Thyroid gland (tissue), 4 donors: ENCODE data around the gene VAMP2. TPM values are rescaled to one million over a fixed set of nuclear protein-coding genes. Genes with fewer than 3 reads are reported as not detected.
A peak's percentile ranks its signal among the peaks of the same experiment; 100 is the strongest.

Experiments
- DNase-seq, 2 donors: peaks; one replicate each; pipeline ENCODE4 v3.0.0-alpha.2; 2019
- H3K27ac ChIP-seq, 3 donors: fragments of 200-600 bp; sonication (generic); 1 replicate in 2 of 3; 2 replicates in 1 of 3; pipeline ENCODE4 v1.5.1; 2016 to 2019; ENCODE audit warnings: mild to moderate bottlenecking in 1 of 3, moderate library complexity in 1 of 3
- H3K27me3 ChIP-seq: fragments of 200-600 bp; sonication (generic); one replicate; pipeline ENCODE4 v1.5.1; 2019
- H3K36me3 ChIP-seq, 2 donors: fragments of 200-600 bp; sonication (generic); one replicate each; pipeline ENCODE4 v1.5.1; 2016 to 2019
- H3K4me1 ChIP-seq, 2 donors: fragments of 200-600 bp; sonication (generic); one replicate each; pipeline ENCODE4 v1.5.1; 2017 to 2019
- H3K4me3 ChIP-seq, 3 donors: fragments of 200-600 bp; sonication (generic); replicated peaks in 1 of 3; 1 replicate in 2 of 3; 2 replicates in 1 of 3; pipeline ENCODE4 v1.5.1; 2016; ENCODE audit warnings: mild to moderate bottlenecking in 1 of 3
- H3K9me3 ChIP-seq: fragments of 200-600 bp; sonication (generic); one replicate; pipeline ENCODE4 v1.5.1; 2017
- POLR2A ChIP-seq, 2 donors: fragments of 450-650 bp; IDR thresholded peaks; one replicate each; pipeline ENCODE4 v1.6.1; 2017; ENCODE audit warnings: antibody characterized with exemption in 2 of 2, mild to moderate bottlenecking in 2 of 2, moderate library complexity in 1 of 2
- WGBS, 2 donors: methylation state at CpG; one replicate each; pipeline ENCODE4 v1.1.5; 2017; 5-methylcytosine and 5-hydroxymethylcytosine counted together
- intact Hi-C: fragments of 100-400 bp; cut with DNase I; formaldehyde crosslinking; loops from one replicate; pipeline ENCODE4 v1.15.1; 2023
- total RNA-seq, 4 donors: library from RNA; depleted of rRNA; stranded (reverse); fragments of >200 nt; gene quantifications; one replicate each; pipeline ENCODE4 v1.2.3, GENCODE V29; 2016
- TF ChIP-seq, protein P1 (sequence below), 6 experiments: fragments of 200-600 bp in 3 of 6; fragments of 450-650 bp in 3 of 6; sonication (generic) in 3 of 6; IDR thresholded peaks; one replicate each; pipeline ENCODE4 v1.5.1; 2016 to 2019; ENCODE audit warnings: antibody characterized with exemption in 6 of 6, mild to moderate bottlenecking in 2 of 6, inconsistent platforms in 1 of 6, moderate library complexity in 1 of 6

Gene VAMP2
- total RNA-seq, 4 donors from 2014 or later: 30.6 to 35.2 (median 33.4) TPM

DNA sequence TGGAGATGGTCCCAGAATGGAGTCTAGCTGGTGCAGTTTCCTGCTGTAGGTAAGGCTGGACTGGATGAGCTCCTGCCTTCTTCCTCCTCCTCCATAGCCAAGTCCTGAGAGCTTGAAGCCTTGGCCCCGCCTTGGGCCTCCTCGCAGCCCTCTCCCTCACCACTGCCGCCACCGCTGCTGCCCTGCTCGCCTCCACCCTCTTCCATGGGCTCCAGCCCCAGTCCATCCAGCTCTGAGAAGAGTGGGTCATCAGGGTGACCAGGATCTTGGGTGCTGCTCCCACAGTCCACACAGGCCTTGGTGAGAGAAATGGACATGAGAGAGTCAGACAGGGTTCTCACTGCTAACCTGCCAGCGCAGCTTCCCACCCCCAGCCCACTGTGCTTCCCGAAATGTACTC, 21.7 kb downstream of the VAMP2 start:
- no peaks in the 10 kb centered on the region for H3K9me3 ChIP-seq
- H3K36me3 ChIP-seq: peaks cover 66 to 70% of the 10 kb centered on the region in 2 donors
- intact Hi-C loops: loop anchor here (10.0 kb wide), 1 partner anchor 296 kb away; no protein-coding TSS in a partner anchor
- peak in 1 of 2 donors; percentile 4 for TF ChIP-seq POLR2A (IDR thresholded peaks at IDR 0.05)
- TF ChIP-seq, protein P1, sequence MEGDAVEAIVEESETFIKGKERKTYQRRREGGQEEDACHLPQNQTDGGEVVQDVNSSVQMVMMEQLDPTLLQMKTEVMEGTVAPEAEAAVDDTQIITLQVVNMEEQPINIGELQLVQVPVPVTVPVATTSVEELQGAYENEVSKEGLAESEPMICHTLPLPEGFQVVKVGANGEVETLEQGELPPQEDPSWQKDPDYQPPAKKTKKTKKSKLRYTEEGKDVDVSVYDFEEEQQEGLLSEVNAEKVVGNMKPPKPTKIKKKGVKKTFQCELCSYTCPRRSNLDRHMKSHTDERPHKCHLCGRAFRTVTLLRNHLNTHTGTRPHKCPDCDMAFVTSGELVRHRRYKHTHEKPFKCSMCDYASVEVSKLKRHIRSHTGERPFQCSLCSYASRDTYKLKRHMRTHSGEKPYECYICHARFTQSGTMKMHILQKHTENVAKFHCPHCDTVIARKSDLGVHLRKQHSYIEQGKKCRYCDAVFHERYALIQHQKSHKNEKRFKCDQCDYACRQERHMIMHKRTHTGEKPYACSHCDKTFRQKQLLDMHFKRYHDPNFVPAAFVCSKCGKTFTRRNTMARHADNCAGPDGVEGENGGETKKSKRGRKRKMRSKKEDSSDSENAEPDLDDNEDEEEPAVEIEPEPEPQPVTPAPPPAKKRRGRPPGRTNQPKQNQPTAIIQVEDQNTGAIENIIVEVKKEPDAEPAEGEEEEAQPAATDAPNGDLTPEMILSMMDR (IDR thresholded peaks at IDR 0.05): no peak
- H3K4me3 ChIP-seq: no peak overlapping the region
- H3K27me3 ChIP-seq: no peaks in the 10 kb centered on the region
- no peak for DNase-seq
- peaks cover 19 to 35% of the 10 kb centered on the region in 2 donors for H3K4me1 ChIP-seq
- peak overlapping the region in 2 of 3 donors; percentile 31 to 93 for H3K27ac ChIP-seq
- WGBS, 2 donors: 91 to 94% methylated on average over 7 of the region's 7 CpGs

DNA sequence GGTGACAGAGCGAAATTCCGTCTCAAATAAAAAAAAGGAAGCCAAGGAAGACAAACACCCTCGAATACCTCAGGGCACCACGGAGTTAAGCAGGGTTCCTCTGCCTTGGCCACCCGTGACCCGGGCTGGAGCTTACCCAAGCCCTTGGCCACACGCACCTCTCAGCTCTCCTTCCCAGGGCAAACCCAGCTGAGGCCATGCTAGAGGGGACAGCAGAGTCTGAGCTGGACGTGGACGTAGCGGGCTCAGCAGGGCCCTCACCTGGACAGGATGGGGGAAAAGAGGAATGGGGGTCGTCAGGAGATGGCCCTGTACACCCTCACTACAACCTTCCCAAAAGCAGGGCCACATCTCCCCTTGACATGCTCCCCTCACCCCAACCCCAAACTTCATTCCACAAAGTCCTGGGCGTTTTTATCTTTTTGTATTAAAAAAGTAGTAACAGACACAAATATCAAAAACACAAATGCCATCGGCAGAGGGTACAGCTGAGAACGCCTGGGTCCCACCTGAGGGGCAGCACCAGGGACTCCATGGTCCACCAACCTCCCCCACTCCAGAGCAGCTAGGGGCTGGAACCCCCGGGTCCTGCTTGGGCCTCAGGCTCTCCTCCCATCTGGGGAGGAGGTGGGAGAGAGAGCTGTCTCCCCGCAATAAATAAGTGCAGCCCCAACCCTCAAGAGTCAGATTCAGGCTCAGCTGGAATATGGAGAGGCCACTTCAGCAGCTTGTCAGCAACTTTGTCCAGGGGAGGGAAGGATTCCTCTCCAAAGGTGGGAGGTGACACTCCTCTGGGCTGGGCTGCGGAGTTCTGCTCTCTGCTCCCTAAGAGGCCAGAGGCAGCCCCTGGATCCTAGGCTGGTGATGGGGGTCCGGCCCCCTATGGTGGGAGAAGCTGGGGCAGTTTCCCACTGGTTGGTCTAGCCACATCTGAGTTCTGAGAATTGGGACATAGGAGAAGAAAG, 22.4 kb downstream of the VAMP2 start:
- intact Hi-C loops: loop anchor here (10.0 kb wide), 1 partner anchor 296 kb away; no protein-coding TSS in a partner anchor
- Histone ChIP-seq H3K4me1 (peaks cover 19 to 35% of the 10 kb centered on the region in 2 donors), H3K9me3 (no peaks in the 10 kb centered on the region), H3K36me3 (peaks cover 59 to 63% of the 10 kb centered on the region in 2 donors), H3K27me3 (no peaks in the 10 kb centered on the region), H3K4me3 (no peak overlapping the region), H3K27ac (peak overlapping the region in 2 of 3 donors; percentile 50 to 93)
- 68 to 74% methylated on average over 18 of the region's 18 CpGs for WGBS, 2 donors
- DNase-seq: peak; percentile 55 to 60
- TF ChIP-seq, protein P1 (IDR thresholded peaks at IDR 0.05): no peak
- no peak for TF ChIP-seq POLR2A (IDR thresholded peaks at IDR 0.05)

DNA sequence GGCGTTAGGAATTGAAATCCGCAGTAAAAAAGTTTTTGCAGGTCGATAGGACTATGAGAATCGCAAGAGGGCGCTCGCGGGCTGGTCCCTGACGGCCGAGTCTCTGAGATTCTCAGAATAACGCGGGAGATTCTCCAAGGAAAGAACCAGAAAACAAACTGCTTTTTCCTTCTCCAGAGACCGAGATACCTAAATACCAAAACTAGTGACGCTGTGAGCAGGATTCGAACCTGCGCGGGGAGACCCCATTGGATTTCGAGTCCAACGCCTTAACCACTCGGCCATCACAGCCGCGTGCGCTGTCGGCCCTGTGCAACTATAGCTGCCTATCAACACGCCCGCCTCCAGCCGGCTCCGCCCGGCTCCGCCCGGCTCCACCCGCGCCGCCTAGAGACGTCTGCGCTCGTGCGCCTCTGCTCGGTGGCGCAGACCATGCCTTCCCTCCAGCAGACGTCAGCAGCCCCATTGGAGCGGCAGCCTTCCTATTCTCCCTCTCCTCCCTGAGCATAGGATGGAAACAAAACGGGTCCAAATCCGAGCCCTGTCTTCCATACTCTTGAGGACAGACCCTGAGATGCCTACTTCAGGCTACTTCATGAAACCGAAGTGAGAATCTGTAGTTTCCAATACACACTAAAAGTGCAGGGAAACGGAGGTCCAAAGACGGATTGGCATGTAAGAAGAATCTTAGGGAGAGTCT, 23.9 kb downstream of the VAMP2 start:
- peak; percentile 95 for DNase-seq
- Histone ChIP-seq H3K4me3 (no peak overlapping the region), H3K27me3 (no peaks in the 10 kb centered on the region), H3K9me3 (no peaks in the 10 kb centered on the region), H3K4me1 (peaks cover 19 to 35% of the 10 kb centered on the region in 2 donors), H3K36me3 (peaks cover 44 to 47% of the 10 kb centered on the region in 2 donors), H3K27ac (peak overlapping the region; percentile 69 to 93 (median 86))
- TF ChIP-seq POLR2A (IDR thresholded peaks at IDR 0.05): peak in 1 of 2 donors; percentile 81
- TF ChIP-seq, protein P1 (IDR thresholded peaks at IDR 0.05): peak; percentile 77 to 98 (median 87)
- 2 to 3% methylated on average over 31 to 38 of the region's 46 CpGs for WGBS, 2 donors
- intact Hi-C loops: no loop called here

DNA sequence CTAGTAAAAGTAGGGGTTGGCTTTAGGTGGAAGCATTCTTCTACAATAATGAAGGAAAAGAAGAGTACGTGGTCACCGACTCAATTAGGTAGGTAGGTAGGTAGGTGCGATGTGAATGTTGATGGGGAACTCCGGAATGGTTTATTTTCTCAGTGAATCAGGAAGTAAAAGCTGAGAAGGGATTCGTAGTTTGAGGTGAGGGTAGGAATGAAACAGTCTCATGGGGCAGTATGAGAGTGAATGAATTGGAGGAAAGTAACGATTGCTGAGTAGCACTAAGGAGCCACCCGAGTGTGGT, 24.4 kb downstream of the VAMP2 start:
- H3K27me3 ChIP-seq: no peaks in the 10 kb centered on the region
- intact Hi-C loops: no loop called here
- DNase-seq: no peak
- peaks cover 19 to 35% of the 10 kb centered on the region in 2 donors for H3K4me1 ChIP-seq
- no peak for TF ChIP-seq POLR2A (IDR thresholded peaks at IDR 0.05)
- TF ChIP-seq, protein P1 (IDR thresholded peaks at IDR 0.05): no peak
- no peak overlapping the region for H3K4me3 ChIP-seq
- WGBS, 2 donors: 1 to 2% methylated on average over 7 of the region's 7 CpGs
- H3K27ac ChIP-seq: peak overlapping the region; percentile 69 to 93 (median 86)
- H3K36me3 ChIP-seq: peaks cover 39 to 42% of the 10 kb centered on the region in 2 donors
- H3K9me3 ChIP-seq: no peaks in the 10 kb centered on the region
